Keratinocyte (primary cell): Measurements from ENCODE around the gene STX17. TPM values are rescaled to one million over a fixed set of nuclear protein-coding genes. Genes with fewer than 3 reads are reported as not detected.

Experiments used
- DNase-seq: peaks from one replicate; pipeline ENCODE4 v3.0.0-alpha.2; 2011; ENCODE audit warnings: low read depth, missing footprints, low spot score
- FAIRE-seq: peaks from 2 replicates; lab custom pipeline; 2011; peaks lifted over from hg19 to GRCh38; lab: Jason Lieb, UNC
- H2AFZ ChIP-seq: 2 replicates; pipeline ENCODE4 v1.6.0; 2012; ENCODE audit warnings: low read length, control low read depth, inconsistent platforms; ENCODE audit not compliant: control insufficient read depth
- H3K27ac ChIP-seq: 2 replicates; pipeline ENCODE4 v1.5.1; 2011; ENCODE audit warnings: low read length; ENCODE audit not compliant: control insufficient read depth, insufficient read depth
- H3K27me3 ChIP-seq: 3 replicates; pipeline ENCODE4 v1.6.0; 2011; ENCODE audit warnings: low read length; ENCODE audit not compliant: control insufficient read depth, insufficient read depth; ENCODE audit errors: extremely low read depth
- H3K36me3 ChIP-seq, 2 experiments: 2 replicates in 1 of 2; 3 replicates in 1 of 2; pipeline ENCODE4 v1.5.1; 2011; ENCODE audit warnings: low read length in 2 of 2, mild to moderate bottlenecking in 1 of 2; ENCODE audit not compliant: control insufficient read depth in 2 of 2, insufficient read depth in 2 of 2; ENCODE audit errors: extremely low read depth in 1 of 2
- H3K4me1 ChIP-seq: 3 replicates; pipeline ENCODE4 v1.5.1; 2011; ENCODE audit warnings: low read length; ENCODE audit not compliant: control insufficient read depth, insufficient read depth; ENCODE audit errors: extremely low read depth
- H3K4me2 ChIP-seq: 3 replicates; pipeline ENCODE4 v1.6.0; 2011; ENCODE audit warnings: low read depth, low read length; ENCODE audit not compliant: control insufficient read depth, insufficient read depth; ENCODE audit errors: extremely low read depth
- H3K4me3 ChIP-seq, 3 experiments: fragments of 200-600 bp in 1 of 3; sonication (generic) in 1 of 3; 2 replicates in 2 of 3; 3 replicates in 1 of 3; pipeline ENCODE4 v1.5.1; 2011 to 2016; ENCODE audit warnings: low read length in 3 of 3, mild to moderate bottlenecking in 3 of 3, control low read depth in 2 of 3, inconsistent platforms in 1 of 3, low read depth in 1 of 3, mixed read lengths in 1 of 3, mixed run types in 1 of 3, moderate library complexity in 1 of 3; ENCODE audit not compliant: control insufficient read depth in 2 of 3, insufficient read depth in 2 of 3; ENCODE audit errors: extremely low read depth in 1 of 3
- H3K79me2 ChIP-seq: 2 replicates; pipeline ENCODE4 v1.6.0; 2012; ENCODE audit warnings: low read length; ENCODE audit not compliant: control insufficient read depth, insufficient read depth
- H3K9ac ChIP-seq: 3 replicates; pipeline ENCODE4 v1.6.0; 2011; ENCODE audit warnings: low read length; ENCODE audit not compliant: control insufficient read depth, insufficient read depth; ENCODE audit errors: extremely low read depth
- H3K9me1 ChIP-seq: 3 replicates; pipeline ENCODE4 v1.6.0; 2011; ENCODE audit warnings: low read length; ENCODE audit not compliant: control insufficient read depth, insufficient read depth; ENCODE audit errors: extremely low read depth
- H3K9me3 ChIP-seq: 2 replicates; pipeline ENCODE4 v1.5.1; 2012; ENCODE audit warnings: low read depth, low read length; ENCODE audit not compliant: control insufficient read depth
- H4K20me1 ChIP-seq: 3 replicates; pipeline ENCODE4 v1.6.0; 2011; ENCODE audit warnings: low read length; ENCODE audit not compliant: control insufficient read depth, insufficient read depth; ENCODE audit errors: extremely low read depth
- EZH2 ChIP-seq: IDR thresholded peaks from one replicate; pipeline ENCODE4 v1.6.1; 2012; ENCODE audit warnings: inconsistent platforms, mild to moderate bottlenecking, low read length, moderate library complexity
- dilution Hi-C: fragments of 300-500 bp; cut with MboI; formaldehyde crosslinking; loops from one replicate; pipeline ENCODE4 v1.7.0; 2020; ENCODE audit warnings: low sequenced_read_pairs; ENCODE audit not compliant: extremely low pct_ligation_motif_present
- polyA plus RNA-seq, 5 experiments: library from polyadenylated mRNA; depleted of rRNA in 3 of 5; stranded (reverse) in 3 of 5; stranded (forward) in 1 of 5; unstranded in 1 of 5; fragments of >200 nt; gene quantifications; 1 replicate in 1 of 5; 2 replicates in 3 of 5; 3 replicates in 1 of 5; pipeline versions ENCODE4 v1.2.1 to v1.2.3, GENCODE V29; 2011 to 2012; ENCODE audit warnings: missing spikeins in 2 of 5, low read depth in 1 of 5, low replicate concordance in 1 of 5
- TF ChIP-seq, protein P1 (sequence below), 3 experiments: IDR thresholded peaks in 1 of 3; conservative IDR thresholded peaks in 1 of 3; optimal IDR thresholded peaks in 1 of 3; 2 replicates in 2 of 3; 3 replicates in 1 of 3; pipeline versions ENCODE3 to v1.5.1; 2011; ENCODE audit warnings: low read length in 3 of 3, mild to moderate bottlenecking in 3 of 3, moderate library complexity in 2 of 3, control low read depth in 1 of 3, inconsistent platforms in 1 of 3; ENCODE audit not compliant: insufficient read depth in 2 of 3; ENCODE audit errors: extremely low read depth in 1 of 3

Gene STX17
- polyA plus RNA-seq, 1 donor (not counting 4 experiments of a cell fraction or from before 2014, with no cell fraction given): 12.6 TPM

- dilution Hi-C loops: no loop called here
- no peaks in the 10 kb centered on the region for H3K36me3 ChIP-seq
- H3K4me3 ChIP-seq: no peak overlapping the region
- H4K20me1 ChIP-seq: no peaks in the 10 kb centered on the region
- H3K4me1 ChIP-seq: no peaks in the 10 kb centered on the region
- H3K27ac ChIP-seq: no peak overlapping the region
- H3K4me2 ChIP-seq: no peak overlapping the region
- TF ChIP-seq, protein P1, sequence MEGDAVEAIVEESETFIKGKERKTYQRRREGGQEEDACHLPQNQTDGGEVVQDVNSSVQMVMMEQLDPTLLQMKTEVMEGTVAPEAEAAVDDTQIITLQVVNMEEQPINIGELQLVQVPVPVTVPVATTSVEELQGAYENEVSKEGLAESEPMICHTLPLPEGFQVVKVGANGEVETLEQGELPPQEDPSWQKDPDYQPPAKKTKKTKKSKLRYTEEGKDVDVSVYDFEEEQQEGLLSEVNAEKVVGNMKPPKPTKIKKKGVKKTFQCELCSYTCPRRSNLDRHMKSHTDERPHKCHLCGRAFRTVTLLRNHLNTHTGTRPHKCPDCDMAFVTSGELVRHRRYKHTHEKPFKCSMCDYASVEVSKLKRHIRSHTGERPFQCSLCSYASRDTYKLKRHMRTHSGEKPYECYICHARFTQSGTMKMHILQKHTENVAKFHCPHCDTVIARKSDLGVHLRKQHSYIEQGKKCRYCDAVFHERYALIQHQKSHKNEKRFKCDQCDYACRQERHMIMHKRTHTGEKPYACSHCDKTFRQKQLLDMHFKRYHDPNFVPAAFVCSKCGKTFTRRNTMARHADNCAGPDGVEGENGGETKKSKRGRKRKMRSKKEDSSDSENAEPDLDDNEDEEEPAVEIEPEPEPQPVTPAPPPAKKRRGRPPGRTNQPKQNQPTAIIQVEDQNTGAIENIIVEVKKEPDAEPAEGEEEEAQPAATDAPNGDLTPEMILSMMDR (optimal IDR thresholded peaks at IDR 0.05 in 1 of 3, IDR thresholded peaks at IDR 0.05 in 1 of 3, conservative IDR thresholded peaks at IDR 0.05 in 1 of 3; ENCODE audit: extremely low read depth in 1 of 3, insufficient read depth in 2 of 3, low read length in 3 of 3): no peak
- TF ChIP-seq EZH2: no peak
- no peaks in the 10 kb centered on the region for H3K79me2 ChIP-seq
- FAIRE-seq (no peak), DNase-seq (no peak)
- no peak overlapping the region for H3K9ac ChIP-seq
- H3K9me1 ChIP-seq: no peaks in the 10 kb centered on the region
- H3K9me3 ChIP-seq: no peaks in the 10 kb centered on the region
- no peak overlapping the region for H2AFZ ChIP-seq
- peaks cover 3% of the 10 kb centered on the region for H3K27me3 ChIP-seq
Measured at GRCh38 chr9:99870126-99870525, 36.3 kb upstream of the STX17 start.

- no peak overlapping the region for H3K27ac ChIP-seq
- no peak for TF ChIP-seq EZH2
- TF ChIP-seq, protein P1 (optimal IDR thresholded peaks at IDR 0.05 in 1 of 3, IDR thresholded peaks at IDR 0.05 in 1 of 3, conservative IDR thresholded peaks at IDR 0.05 in 1 of 3; ENCODE audit: extremely low read depth in 1 of 3, insufficient read depth in 2 of 3, low read length in 3 of 3): no peak
- no peak overlapping the region for H3K4me2 ChIP-seq
- DNase-seq: peak; percentile 2
- no peaks in the 10 kb centered on the region for H3K9me3 ChIP-seq
- no peaks in the 10 kb centered on the region for H3K4me1 ChIP-seq
- dilution Hi-C loops: no loop called here
- peak; percentile 9 for FAIRE-seq
- no peaks in the 10 kb centered on the region for H3K79me2 ChIP-seq
- no peaks in the 10 kb centered on the region for H3K36me3 ChIP-seq
- H3K27me3 ChIP-seq: peaks cover 7% of the 10 kb centered on the region
- no peaks in the 10 kb centered on the region for H3K9me1 ChIP-seq
- no peak overlapping the region for H2AFZ ChIP-seq
- H3K4me3 ChIP-seq: no peak overlapping the region
- H3K9ac ChIP-seq: no peak overlapping the region
- no peaks in the 10 kb centered on the region for H4K20me1 ChIP-seq
Measured at GRCh38 chr9:99873531-99873930, 32.9 kb upstream of the STX17 start.
